Measurements from ENCODE around the gene VPS26B.

- TF ChIP-seq CTCF (conservative IDR thresholded peaks at IDR 0.05), result no peak
- TF ChIP-seq ZFX (IDR thresholded peaks at IDR 0.05), result no peak
These were observed 7.6 kb downstream of the VPS26B start for GRCh38 chr11:134231958-134232659.
